Ramos (cell line): Measurements from ENCODE around the gene RNGTT.
"Not testable (repeated sequence)": the region's sequence is repeated elsewhere in the genome, so short reads cannot be mapped to it uniquely, and the experiment has no call there.

Experiments
- in situ Hi-C: fragments of 300-500 bp; cut with MboI; formaldehyde crosslinking; loops from one replicate; pipeline ENCODE4 v1.14.3; 2022; ENCODE audit warnings: low sequenced_read_pairs; ENCODE audit not compliant: unreplicated experiment

RNGTT gene

DNA sequence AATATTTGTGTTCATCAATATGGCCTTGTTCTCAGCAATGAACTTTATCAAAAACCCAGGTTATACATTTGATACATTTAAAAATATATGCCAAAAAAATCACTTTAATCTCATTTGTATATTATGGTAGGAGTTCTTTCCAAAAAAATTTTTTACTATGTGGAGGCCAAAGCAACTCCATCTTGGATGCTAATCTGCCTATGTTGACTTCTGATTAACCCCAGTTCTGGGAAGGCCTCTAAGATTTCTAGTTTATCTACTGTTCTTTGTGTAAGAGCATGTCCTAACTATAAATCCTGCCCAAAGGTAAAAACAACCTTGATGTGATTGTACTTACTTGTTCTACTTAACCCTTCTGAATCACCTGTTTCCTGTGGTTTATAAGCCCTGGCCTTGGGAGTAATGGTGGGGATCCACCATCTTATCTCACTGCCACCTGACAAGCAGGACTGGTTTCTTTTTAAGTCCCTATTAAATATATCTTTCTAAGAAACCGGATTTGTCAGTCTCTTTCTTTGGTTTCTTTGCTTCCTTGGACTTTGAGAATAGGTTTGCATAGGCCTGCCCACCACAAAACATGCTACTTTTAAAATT is 46.7 kb downstream of the RNGTT start:
- in situ Hi-C loops: no loop called here

DNA sequence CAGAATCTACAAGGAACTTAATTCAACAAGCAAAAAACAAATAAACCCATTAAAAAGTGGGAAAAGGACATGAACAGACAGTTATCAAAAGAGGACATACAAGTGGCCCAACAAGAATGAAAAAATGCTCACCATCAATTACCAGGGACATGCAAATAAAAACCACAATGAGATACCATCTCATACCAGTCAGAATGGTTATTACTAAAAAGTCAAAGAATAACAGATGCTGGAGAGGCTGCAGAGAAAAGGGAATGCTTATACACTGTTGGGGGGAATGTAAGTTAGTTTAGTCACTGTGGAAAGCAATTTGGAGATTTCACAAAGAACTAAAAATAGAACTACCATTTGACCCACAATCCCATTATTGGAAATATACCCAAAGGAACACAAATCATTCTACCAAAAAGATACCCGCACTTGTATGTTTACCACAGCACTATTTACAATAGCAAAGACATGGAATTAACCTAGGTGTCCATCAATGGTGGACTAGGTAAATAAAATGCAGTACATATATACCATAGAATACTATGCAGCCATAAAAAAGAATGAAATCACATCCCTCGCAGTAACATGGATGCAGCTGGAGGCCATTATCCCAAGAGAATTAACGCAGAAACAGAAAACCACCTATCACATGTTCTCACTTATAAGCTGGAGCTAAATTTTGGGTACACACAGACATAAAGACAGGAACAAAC is 48.4 kb downstream of the RNGTT start:
- in situ Hi-C loops: no loop called here

DNA sequence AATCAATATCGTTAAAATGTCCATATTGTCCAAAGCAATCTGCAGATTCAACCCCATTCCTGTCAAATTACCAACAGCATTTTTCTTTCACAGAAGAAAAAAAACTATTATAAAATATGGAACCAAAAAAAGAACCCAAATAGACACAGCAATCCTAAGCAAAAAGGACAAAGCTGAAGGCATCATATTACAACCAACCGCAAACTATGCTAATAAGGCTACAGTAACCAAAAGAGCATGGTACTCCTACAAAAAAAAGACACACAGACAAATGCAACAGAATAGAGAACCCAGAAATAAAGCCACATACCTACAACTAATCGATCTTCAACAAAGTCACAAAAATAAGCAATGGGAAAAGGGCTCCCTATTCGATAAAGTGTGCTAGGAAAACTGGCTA is 49.2 kb downstream of the RNGTT start:
- in situ Hi-C loops: no loop called here

DNA sequence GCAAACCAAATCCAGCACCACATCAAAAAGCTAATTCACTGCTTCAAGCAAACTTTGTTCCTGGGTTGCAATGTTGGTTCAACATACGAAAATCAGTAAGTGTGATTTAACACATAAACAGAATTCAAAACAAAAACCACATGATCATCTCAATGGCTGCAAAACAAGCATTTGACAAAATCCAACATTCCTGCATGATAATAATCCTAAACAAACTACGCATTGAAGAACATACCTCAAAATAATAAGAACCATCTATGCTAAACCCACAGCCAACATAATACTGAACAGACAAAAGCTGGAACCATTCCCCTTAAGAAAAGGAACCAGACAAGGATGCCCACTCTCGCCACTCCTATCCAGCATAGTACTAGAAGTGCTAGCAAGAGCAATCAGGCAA is 49.9 kb downstream of the RNGTT start:
- in situ Hi-C loops: no loop called here

DNA sequence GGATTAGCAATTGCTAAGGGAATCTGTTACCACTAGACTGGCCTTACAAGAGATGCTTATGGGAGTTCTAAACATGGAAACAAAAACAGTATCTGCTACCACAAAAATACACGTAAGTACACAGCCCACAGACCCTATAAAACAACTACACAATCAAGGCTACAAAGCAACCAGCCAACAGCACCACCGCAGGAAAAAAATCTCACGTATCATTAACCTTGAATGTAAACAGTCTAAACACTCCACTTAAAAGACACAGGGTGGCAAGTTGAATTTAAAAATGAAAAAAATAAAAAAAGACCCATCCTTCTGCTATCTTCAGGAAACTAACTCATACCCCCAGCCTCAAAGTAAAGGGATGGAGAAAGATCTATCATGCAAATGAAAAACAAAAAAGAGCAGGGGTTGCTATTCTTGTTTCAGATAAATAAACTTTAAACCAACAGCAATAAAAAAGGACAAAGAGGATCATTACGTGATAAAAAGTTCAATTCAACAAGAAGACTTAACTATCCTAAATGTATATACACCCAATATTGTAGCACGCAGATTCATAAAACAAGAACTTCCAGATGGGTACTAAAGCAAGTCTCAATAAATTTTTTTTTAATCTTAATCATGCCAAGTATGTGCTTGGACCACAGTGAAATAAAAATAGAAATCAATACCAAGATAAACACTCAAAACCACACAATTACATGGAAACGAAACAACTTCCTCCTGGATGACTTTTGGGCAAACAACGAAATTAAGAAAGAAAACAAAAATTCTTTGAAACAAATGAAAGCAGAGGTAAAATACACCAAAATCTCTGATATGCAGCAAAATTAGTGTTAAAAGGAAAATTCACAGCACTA is 52.3 kb downstream of the RNGTT start:
- in situ Hi-C loops: no loop called here

DNA sequence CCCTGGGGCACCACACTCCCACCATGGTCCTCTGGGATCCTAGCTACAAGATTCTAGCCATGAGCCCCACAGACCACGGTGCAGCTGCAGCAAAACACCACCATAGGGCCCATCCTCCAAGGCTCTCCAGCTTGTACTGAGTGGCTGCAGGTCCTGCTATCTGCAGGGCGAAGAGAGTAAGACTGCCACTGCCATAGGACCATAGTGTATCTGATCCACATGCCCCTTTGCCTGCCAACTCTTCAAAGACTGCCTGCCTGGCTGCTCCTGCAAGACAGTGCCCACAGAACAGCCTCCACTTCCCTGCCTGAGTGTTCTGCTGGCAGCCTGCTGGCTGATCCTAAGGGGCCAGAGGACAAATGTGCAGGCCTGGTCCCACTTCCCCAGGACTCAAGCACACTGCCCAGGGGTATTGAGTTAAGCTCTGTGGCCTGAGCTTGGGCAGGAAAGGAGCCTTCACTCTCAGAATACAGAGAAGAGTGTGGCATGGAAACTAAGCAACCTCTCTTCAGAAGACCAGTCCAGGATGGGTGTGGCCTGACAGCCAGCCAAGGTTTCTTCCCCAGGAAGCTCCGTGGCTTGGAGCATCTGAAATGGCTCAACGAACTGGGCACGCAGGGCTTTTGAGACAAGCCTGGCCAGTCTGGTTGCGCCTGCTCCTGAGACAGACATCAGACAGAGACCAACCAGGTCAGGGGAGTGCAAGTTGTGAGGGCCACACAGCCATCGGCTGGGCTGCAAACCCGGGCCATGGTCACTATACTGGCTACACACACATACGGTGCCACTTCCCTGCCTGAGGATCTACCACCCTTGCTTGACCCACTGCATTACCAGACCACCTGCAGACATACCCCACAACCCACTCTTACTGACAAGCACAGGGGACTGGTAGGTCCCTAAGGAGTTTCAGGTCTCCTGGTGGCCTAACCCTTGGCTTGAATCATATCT is 54.5 kb downstream of the RNGTT start:
- in situ Hi-C loops: no loop called here

DNA sequence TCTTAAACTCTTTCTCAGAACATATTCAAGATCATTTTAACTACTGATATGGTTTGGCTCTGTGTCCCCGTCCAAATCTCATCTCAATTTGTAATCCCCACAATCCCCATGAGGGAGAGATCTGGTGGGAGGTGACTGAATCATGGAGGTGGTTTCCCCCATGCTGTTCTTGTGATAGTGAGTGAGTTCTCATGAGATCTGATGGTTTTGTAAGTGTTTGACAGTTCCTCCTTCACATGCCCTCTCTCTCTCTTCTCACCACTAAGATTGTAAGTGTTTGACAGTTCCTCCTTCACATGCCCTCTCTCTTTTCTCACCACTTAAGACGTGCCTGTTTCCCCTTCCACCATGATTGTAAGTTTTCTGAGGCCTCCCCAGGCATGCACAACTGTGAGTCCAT is 56.3 kb downstream of the RNGTT start:
- in situ Hi-C loops: not testable (repeated sequence)

DNA sequence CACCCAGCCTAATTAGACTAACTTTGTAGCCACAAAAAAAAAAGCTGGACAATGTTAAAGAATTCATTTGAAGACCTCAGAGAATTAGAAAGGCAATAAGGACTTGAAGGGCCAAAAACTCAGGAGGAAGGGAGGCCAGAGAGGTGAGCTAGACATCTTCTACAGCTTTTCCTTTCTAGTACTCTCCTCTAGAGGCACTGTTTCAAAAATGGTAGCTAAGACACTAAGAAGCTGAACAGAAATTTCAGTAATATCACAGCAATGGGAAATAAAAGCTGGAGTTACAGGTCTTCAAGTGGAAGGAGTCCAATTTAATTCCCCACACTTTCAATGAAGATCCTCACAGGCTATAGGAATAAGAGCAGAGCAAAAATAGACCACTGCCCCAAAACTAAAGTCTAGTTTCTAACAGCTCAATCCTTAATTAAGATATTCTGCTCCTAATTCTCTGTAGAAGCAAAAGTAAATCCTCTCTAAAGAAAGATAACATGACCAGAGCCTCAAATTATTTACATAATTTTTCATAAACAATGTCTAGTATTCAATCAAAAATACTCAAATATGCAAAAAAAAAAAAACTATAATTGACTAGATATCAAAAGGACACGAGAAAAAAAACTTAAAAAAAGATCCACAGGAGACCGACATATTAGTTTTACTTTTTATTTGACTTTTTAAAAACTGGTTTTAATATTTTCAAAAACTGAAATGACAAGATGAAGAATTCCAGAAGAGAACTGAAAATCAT is 63.7 kb downstream of the RNGTT start:
- in situ Hi-C loops: no loop called here

DNA sequence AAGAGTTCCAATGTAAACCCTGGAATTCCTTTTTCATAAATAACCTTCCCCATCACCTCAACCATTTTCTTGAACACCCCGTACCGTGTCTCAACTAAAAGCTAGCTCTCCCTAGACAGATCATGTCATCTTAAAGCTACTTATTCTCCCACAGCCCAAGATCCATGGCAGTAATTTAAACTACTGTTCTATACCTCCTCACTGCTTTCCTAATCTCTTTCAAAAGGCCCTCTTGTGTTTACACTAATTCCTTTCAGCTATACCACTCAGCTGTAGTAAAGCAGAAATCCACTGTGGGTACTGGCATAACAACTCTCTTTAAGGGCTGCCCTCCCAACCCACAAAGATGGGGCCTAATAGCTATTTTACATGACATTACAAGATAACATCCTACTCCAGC is 67.5 kb downstream of the RNGTT start:
- in situ Hi-C loops: no loop called here

DNA sequence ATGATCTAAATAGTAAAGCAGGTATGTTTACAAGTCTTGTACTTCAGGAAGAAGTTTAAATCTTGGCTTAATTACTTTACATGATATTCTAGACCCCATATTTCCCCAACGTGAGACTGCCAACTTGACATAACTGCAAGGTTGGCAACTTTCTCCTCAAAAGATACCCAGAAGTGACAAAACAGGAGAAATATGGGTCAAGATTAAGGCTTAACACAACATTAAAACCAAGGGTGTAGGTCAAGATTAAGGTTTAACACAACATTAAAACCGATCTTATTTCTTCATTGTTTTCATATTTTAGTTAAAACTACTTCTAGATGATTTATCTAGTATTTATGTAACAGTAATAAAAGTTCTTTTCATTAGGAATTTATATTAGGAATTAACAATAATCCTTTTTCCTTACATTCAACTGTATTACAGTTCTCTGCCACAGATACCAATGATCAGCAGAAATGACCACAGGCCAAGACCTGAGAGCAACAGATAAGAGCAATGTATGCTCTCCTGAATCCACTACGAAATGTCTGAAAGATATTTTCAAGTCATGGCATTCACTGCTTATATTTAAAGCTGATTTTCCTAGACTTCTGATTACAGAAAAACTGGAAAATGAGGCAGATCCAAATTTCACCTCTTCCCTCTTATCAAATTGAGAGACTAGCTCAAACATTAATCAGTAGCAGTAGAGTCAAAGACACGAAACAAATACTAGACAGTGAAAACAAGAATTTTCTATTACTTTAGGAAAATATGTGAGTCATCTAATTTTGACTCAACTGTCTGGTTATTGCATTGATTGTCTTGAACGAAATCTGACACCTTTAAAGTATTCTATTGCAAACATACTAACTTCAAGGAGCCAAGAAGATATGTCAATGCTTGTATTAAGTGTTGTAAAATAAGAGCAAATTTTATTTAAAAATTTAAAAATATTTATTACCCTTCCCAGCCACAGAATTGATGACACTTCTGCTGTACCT is 72.3 kb downstream of the RNGTT start:
- in situ Hi-C loops: no loop called here

DNA sequence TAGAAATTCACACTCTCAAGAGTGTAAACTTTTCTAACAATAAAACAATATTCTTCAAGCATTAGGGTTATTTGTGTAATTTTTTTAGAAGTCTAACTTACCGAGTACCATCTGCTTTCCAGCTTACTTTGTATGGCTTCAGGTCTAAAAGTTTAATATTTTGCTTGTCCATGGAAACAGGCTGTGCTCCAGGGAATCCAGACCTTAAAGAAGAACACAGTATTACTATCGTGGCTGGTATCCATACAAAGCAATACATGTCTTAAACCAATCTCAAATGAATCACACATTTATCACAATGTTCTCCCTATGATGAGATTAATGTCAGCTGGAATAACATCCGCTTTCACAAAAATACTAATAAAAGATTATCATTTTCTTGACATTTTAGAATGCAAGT is 73.0 kb downstream of the RNGTT start:
- in situ Hi-C loops: no loop called here

DNA sequence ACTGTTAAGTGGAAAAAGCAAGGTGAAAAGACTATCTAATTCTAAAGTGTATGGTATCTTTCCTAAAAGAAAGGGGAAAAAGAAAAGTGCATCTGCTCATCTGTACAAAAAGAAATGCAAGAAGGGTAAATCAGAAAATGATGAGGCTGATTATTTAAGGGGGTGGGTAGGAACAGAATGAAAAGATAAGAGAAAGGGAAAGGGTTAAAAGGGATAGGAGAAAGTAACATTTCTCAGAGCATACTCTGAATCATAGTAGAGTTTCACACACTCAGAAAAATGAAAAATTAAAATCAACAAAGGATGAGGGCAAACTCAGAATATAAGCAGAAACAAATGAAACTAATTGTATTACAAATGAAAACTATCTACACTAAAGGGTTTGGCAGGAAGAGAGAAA is 79.1 kb downstream of the RNGTT start:
- in situ Hi-C loops: no loop called here

DNA sequence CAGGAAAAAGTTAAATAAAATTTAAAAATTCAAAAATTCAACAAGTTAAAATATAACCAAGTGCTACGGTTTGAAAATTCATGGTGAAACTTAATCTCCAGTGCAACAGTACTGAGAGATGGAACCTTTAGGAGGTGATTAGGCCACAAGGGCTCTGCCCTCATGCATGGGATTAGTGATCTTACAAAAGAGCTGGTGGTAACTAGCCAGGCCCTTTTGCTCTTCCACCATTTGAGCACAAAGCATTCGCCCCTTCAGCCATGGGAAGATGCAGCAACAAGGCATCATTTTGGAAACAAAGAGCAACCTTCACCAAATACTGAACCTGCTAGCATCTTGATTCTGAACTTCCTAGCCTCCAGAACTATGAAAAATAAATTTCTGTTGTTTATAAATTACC is 80.9 kb downstream of the RNGTT start:
- in situ Hi-C loops: no loop called here

DNA sequence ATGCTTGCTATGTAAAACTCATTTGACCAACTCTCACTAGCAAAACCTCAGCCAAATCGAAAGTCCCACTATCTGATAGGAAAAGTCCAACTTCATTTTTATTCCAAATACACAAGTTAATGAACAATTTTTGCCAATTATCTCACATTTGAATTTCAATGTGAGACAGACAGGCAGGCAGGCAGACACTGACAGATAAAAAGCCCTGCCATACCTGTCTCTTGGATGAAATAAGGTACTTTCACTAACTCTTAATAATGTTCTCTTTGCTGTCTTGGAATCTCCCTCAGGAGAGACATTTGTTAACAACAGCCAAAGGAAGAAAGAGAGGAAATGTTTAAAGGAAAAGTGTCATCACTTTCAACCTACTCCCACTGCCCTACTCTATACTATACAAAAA is 82.0 kb downstream of the RNGTT start:
- in situ Hi-C loops: no loop called here

DNA sequence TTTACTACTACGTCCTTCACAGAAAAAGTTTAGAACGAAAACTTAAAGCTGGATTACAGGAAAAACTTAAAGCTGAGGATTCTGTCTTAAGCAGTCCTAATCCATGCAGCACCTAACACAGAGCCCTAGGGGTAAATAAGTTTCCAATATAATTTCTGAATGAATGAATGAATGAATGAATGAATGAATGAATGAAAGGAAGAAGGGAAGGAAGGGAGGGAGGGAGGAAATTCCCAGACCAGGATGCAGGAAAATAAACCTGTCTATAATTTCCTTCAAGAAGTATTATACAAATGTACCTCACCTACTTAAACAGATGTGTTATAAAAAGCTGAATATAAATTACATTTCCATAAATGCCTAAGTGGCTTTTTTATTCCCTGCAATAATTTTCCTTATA is 83.4 kb downstream of the RNGTT start:
- in situ Hi-C loops: no loop called here

DNA sequence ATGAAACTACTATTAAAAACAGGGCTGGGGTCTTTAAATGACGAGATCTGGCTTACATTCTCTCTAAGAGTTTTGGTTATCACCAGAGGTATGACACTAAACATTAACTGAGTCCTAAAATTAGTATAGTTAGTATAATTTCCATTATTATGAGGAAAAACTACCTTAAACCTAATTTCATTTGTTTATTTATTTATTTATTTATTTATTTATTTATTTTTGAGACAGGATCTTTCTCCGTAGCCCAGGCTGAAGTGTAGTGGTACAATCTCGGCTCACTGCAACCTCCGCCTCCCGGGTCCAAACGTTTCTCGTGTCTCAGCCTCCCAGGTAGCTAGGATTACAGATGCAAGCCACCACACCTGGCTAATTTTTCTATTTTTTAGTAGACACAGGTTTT is 85.5 kb downstream of the RNGTT start:
- in situ Hi-C loops: no loop called here

DNA sequence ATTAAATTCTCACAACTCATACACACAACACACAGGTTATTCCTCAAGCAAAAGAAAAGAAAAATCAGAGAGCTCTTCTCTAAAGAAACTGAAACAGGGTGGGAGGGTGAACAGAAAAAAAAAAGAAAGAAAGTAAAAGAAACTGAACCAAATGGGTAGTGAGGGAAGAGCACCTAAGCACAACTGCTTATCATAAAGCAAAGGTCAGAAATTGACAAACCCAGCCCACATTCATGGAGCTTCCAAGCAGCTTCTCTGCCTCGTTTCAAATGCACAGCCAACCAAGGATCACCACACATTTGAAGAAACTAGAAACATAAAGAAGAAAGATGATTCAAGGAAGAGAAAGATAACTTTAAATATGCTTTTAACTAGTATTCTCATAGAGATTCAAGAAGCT is 90.5 kb downstream of the RNGTT start:
- in situ Hi-C loops: no loop called here

DNA sequence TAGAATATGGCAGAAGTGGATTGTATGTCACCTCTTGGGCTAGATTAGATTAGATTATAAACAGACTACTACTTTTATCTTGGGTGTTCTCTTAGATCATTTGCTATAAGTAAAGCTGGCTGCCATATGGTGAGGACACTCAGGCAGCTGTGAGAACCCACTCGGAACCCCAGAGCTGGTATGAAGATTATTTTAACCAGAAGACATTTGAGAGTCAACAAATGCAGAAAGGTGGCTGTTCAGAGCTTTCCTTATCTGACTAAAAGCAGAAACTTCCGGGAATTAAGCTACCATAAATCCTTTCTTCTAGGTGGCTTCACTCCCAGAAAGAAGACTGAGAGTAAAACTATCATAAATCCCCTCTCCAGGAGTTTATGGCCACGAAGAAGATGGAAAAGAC is 91.9 kb downstream of the RNGTT start:
- in situ Hi-C loops: no loop called here
